ENCODE measurements around the gene SRBD1.

Gene SRBD1

GRCh38 chr2:45540942-45541341 is 70.1 kb downstream of the SRBD1 start:
- no peak for DNase-seq

- DNase-seq = no peak
Observed at GRCh38 chr2:45533771-45534170, 77.3 kb downstream of the SRBD1 start.

- DNase-seq = no peak
Observed at GRCh38 chr2:45532181-45532580, 78.9 kb downstream of the SRBD1 start.

GRCh38 chr2:45524016-45524415 is 87.1 kb downstream of the SRBD1 start:
- no peak for DNase-seq

GRCh38 chr2:45518546-45518945 is 92.5 kb downstream of the SRBD1 start:
- no peak for DNase-seq

GRCh38 chr2:45510701-45511420 is 100.2 kb downstream of the SRBD1 start:
- no peak for DNase-seq

- DNase-seq = no peak
Observed at GRCh38 chr2:45506756-45507155, 104.3 kb downstream of the SRBD1 start.

GRCh38 chr2:45505138-45505537 is 105.9 kb downstream of the SRBD1 start:
- DNase-seq = no peak

- no peak for DNase-seq
Observed at GRCh38 chr2:45498661-45499550, 112.2 kb downstream of the SRBD1 start.

- no peak for DNase-seq
Observed at GRCh38 chr2:45497355-45497754, 113.7 kb downstream of the SRBD1 start.

- DNase-seq = no peak
Observed at GRCh38 chr2:45496869-45497268, 114.2 kb downstream of the SRBD1 start.

GRCh38 chr2:45494978-45495293 is 116.1 kb downstream of the SRBD1 start:
- DNase-seq = no peak

- DNase-seq = peak; percentile 30
Observed at GRCh38 chr2:45494275-45494977, 116.6 kb downstream of the SRBD1 start.

- no peak for DNase-seq
Observed at GRCh38 chr2:45484965-45485364, 126.1 kb downstream of the SRBD1 start.

- no peak for DNase-seq
Observed at GRCh38 chr2:45483997-45484396, 127.1 kb downstream of the SRBD1 start.

GRCh38 chr2:45477546-45477945 is 133.5 kb downstream of the SRBD1 start:
- DNase-seq = no peak

GRCh38 chr2:45470531-45470930 is 140.5 kb downstream of the SRBD1 start:
- DNase-seq = no peak

- peak; percentile 19 for DNase-seq
Observed at GRCh38 chr2:45469314-45470099, 141.6 kb downstream of the SRBD1 start.

- no peak for DNase-seq
Observed at GRCh38 chr2:45468279-45468678, 142.8 kb downstream of the SRBD1 start.

- no peak for DNase-seq
Observed at GRCh38 chr2:45466053-45466452, 145.0 kb downstream of the SRBD1 start.

GRCh38 chr2:45460825-45461224 is 150.2 kb downstream of the SRBD1 start:
- no peak for DNase-seq

- DNase-seq = no peak
Observed at GRCh38 chr2:45459860-45460259, 151.2 kb downstream of the SRBD1 start.
